ENCODE data around the gene FAM53A. TPM values are rescaled to one million over a fixed set of nuclear protein-coding genes. Genes with fewer than 3 reads are reported as not detected.

FAM53A gene
- total RNA-seq, 3 donors from 2014 or later (not counting 1 experiment from before 2014, with no cell fraction given): 1.9 to 2.9 (median 2.3) TPM

GRCh38 chr4:1667273-1667672 lies 16.8 kb downstream of the FAM53A start:
- no peak overlapping the region for H3K4me3 Mint-ChIP-seq
- Histone ChIP-seq H3K4me1 (ENCODE audit: control insufficient read depth, insufficient read depth, low read length) (no peaks in the 10 kb centered on the region), H3K27me3 (ENCODE audit: control insufficient read depth, insufficient read depth, low read length) (no peaks in the 10 kb centered on the region), H3K4me3 (ENCODE audit: low read length) (no peak overlapping the region), H3K9me3 (ENCODE audit: control insufficient read depth, insufficient read depth, low read length) (no peaks in the 10 kb centered on the region), H3K36me3 (ENCODE audit: control insufficient read depth, insufficient read depth, low read length) (no peaks in the 10 kb centered on the region), H3K27ac (ENCODE audit: low read length) (no peak overlapping the region)
- 96% methylated on average over 15 of the region's 15 CpGs for WGBS (ENCODE audit: insufficient coverage)
- no peaks in the 10 kb centered on the region for H3K9me3 Mint-ChIP-seq
- DNase-seq (no peak), ATAC-seq (no peak)
- no peaks in the 10 kb centered on the region for H3K27me3 Mint-ChIP-seq (ENCODE audit: low read depth in 2 of 2)
- no peaks in the 10 kb centered on the region for H3K4me1 Mint-ChIP-seq
- TF ChIP-seq CTCF (IDR thresholded peaks at IDR 0.05): no peak
- no peaks in the 10 kb centered on the region for H3K36me3 Mint-ChIP-seq
- H3K27ac Mint-ChIP-seq: no peak overlapping the region
- intact Hi-C loops (cut with micrococcal nuclease): no loop called here

- Histone ChIP-seq H3K4me1 (ENCODE audit: control insufficient read depth, insufficient read depth, low read length) (no peaks in the 10 kb centered on the region), H3K9me3 (ENCODE audit: control insufficient read depth, insufficient read depth, low read length) (no peaks in the 10 kb centered on the region), H3K27ac (ENCODE audit: low read length) (no peak overlapping the region), H3K36me3 (ENCODE audit: control insufficient read depth, insufficient read depth, low read length) (no peaks in the 10 kb centered on the region), H3K4me3 (ENCODE audit: low read length) (no peak overlapping the region), H3K27me3 (ENCODE audit: control insufficient read depth, insufficient read depth, low read length) (no peaks in the 10 kb centered on the region)
- H3K27ac Mint-ChIP-seq: no peak overlapping the region
- DNase-seq (no peak), ATAC-seq (no peak)
- H3K27me3 Mint-ChIP-seq (ENCODE audit: low read depth in 2 of 2): no peaks in the 10 kb centered on the region
- intact Hi-C loops (cut with micrococcal nuclease): no loop called here
- H3K36me3 Mint-ChIP-seq: no peaks in the 10 kb centered on the region
- H3K9me3 Mint-ChIP-seq: no peaks in the 10 kb centered on the region
- no peaks in the 10 kb centered on the region for H3K4me1 Mint-ChIP-seq
- H3K4me3 Mint-ChIP-seq: no peak overlapping the region
- WGBS (ENCODE audit: insufficient coverage): 84% methylated on average over 12 of the region's 12 CpGs
- no peak for TF ChIP-seq CTCF (IDR thresholded peaks at IDR 0.05)
Observed at GRCh38 chr4:1666391-1666790, 17.7 kb downstream of the FAM53A start.

DNA sequence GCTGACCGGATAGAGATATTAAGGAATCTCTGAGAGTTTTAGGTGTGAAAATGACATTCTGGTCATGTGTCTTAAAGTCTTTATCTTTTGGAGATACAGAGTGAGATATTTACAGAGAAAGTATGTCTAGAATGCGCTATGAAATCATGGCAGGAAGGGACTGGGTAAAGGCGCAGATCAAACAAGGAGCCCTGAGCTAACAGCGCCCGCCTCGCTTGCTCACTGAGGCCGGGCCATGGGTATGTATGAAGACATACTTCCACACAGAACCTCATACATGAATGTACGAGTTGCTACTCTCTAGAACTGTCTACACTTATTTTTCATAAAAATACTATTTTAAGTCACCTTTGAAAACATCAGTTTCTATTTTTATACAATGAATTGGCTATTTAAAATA lies 20.0 kb downstream of the FAM53A start:
- DNase-seq (no peak), ATAC-seq (no peak)
- Histone ChIP-seq H3K27ac (ENCODE audit: low read length) (no peak overlapping the region), H3K27me3 (ENCODE audit: control insufficient read depth, insufficient read depth, low read length) (no peaks in the 10 kb centered on the region), H3K4me1 (ENCODE audit: control insufficient read depth, insufficient read depth, low read length) (no peaks in the 10 kb centered on the region), H3K4me3 (ENCODE audit: low read length) (no peak overlapping the region), H3K9me3 (ENCODE audit: control insufficient read depth, insufficient read depth, low read length) (no peaks in the 10 kb centered on the region), H3K36me3 (ENCODE audit: control insufficient read depth, insufficient read depth, low read length) (no peaks in the 10 kb centered on the region)
- WGBS (ENCODE audit: insufficient coverage): 98% methylated on average over 8 of the region's 8 CpGs
- Mint-ChIP-seq H3K4me3 (no peak overlapping the region), H3K4me1 (no peaks in the 10 kb centered on the region), H3K9me3 (no peaks in the 10 kb centered on the region), H3K27ac (no peak overlapping the region), H3K36me3 (no peaks in the 10 kb centered on the region), H3K27me3 (ENCODE audit: low read depth in 2 of 2) (no peaks in the 10 kb centered on the region)
- no peak for TF ChIP-seq CTCF (IDR thresholded peaks at IDR 0.05)
- intact Hi-C loops (cut with micrococcal nuclease): no loop called here

GRCh38 chr4:1663549-1663948 lies 20.6 kb downstream of the FAM53A start:
- Mint-ChIP-seq H3K9me3 (no peaks in the 10 kb centered on the region), H3K36me3 (no peaks in the 10 kb centered on the region), H3K27ac (no peak overlapping the region), H3K27me3 (ENCODE audit: low read depth in 2 of 2) (no peaks in the 10 kb centered on the region), H3K4me1 (no peaks in the 10 kb centered on the region), H3K4me3 (no peak overlapping the region)
- no peak overlapping the region for H3K4me3 ChIP-seq (ENCODE audit: low read length)
- 89% methylated on average over 5 of the region's 5 CpGs for WGBS (ENCODE audit: insufficient coverage)
- no peak for DNase-seq
- intact Hi-C loops (cut with micrococcal nuclease): no loop called here
- no peaks in the 10 kb centered on the region for H3K36me3 ChIP-seq (ENCODE audit: control insufficient read depth, insufficient read depth, low read length)
- no peak for ATAC-seq
- no peaks in the 10 kb centered on the region for H3K9me3 ChIP-seq (ENCODE audit: control insufficient read depth, insufficient read depth, low read length)
- H3K4me1 ChIP-seq (ENCODE audit: control insufficient read depth, insufficient read depth, low read length): no peaks in the 10 kb centered on the region
- H3K27ac ChIP-seq (ENCODE audit: low read length): no peak overlapping the region
- no peak for TF ChIP-seq CTCF (IDR thresholded peaks at IDR 0.05)
- no peaks in the 10 kb centered on the region for H3K27me3 ChIP-seq (ENCODE audit: control insufficient read depth, insufficient read depth, low read length)

All from natural killer cell (primary cell).